AG04450 (cell line): ENCODE data around the gene ECEL1. TPM values are rescaled to one million over a fixed set of nuclear protein-coding genes. Genes with fewer than 3 reads are reported as not detected.

Experiments
- CTCF ChIA-PET: fragments of 300-600, 350-600 bp; formaldehyde crosslinking; extraction: SDS; loops from one replicate; lab custom pipeline; 2022; ENCODE audit warnings: antibody characterized with exemption, inconsistent platforms; lab: Charles Lee
- POLR2A ChIA-PET: fragments of 350-600 bp; formaldehyde crosslinking; extraction: SDS; loops from one replicate; lab custom pipeline; 2021; ENCODE audit warnings: antibody characterized with exemption, inconsistent platforms; lab: Yijun Ruan, JAX
- DNase-seq: peaks from one replicate; pipeline ENCODE4 v3.0.0-alpha.2; 2011; ENCODE audit warnings: low read depth, low spot score
- H3K27ac ChIP-seq: one replicate; pipeline ENCODE4 v1.5.1; 2012; ENCODE audit warnings: low read depth, low read length, control low read depth
- H3K27me3 ChIP-seq: one replicate; pipeline ENCODE4 v1.6.0; 2012; ENCODE audit warnings: low read length; ENCODE audit not compliant: control insufficient read depth, insufficient read depth
- H3K4me3 ChIP-seq: 2 replicates; pipeline ENCODE4 v1.5.1; 2011; ENCODE audit warnings: mild to moderate bottlenecking, low read depth, low read length, control low read depth
- H3K9me3 ChIP-seq: 2 replicates; pipeline ENCODE4 v1.5.1; 2012; ENCODE audit warnings: low read length; ENCODE audit not compliant: control insufficient read depth, insufficient read depth
- polyA plus RNA-seq: library from polyadenylated mRNA; depleted of rRNA; stranded (reverse); fragments of >200 nt; gene quantifications from 2 replicates; pipeline ENCODE4 v1.2.3, GENCODE V29; 2011
- TF ChIP-seq, protein P1 (sequence below): IDR thresholded peaks from 2 replicates; pipeline ENCODE4 v1.5.1; 2011; ENCODE audit warnings: low read depth, low read length, control low read depth, inconsistent platforms

The ECEL1 gene
- polyA plus RNA-seq, 1 experiment, result not detected

DNA sequence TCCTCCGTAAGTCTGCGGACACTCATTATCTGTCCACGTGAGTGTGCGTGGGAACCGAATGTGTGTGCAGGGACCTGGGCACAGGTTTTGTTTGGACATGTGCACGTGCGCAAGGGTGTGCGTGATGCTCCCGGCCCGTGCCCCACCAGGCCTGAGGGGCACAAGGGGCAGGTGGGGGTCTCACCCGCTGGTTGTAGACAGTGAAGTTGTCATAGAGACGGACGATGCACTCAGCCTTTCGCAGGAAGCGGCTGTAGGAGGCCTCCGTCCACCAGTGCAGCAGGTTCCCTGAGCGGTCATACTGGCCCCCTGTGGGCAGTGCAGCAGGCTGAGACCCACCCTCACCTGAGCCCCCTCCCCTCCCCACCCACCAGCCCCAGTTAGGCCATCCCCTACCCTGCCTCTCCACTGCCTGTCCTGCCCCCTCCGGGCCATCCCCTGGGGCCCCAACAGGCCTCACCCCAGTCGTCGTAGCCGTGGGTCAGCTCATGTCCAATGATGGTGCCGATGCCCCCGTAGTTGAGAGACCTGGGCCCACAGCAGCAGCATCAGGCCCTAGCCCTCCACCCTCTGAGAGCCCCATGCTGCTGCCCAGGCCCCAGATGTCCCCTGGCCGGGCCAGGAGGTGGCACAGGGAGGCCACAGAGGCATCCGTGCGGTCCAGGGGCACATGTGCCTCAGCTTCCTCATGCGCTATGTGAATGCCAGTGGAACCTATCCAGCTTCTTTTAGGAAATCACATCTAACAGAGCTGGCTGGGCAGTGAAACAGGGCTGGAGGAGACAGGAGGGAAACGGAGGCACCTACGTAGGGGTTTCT, 6.1 kb downstream of the ECEL1 start:
- Histone ChIP-seq H3K27me3 (peaks cover 40% of the 10 kb centered on the region), H3K9me3 (no peaks in the 10 kb centered on the region; the same call in 1 of the 2 replicates), H3K4me3 (no peak overlapping the region), H3K27ac (no peak overlapping the region)
- POLR2A ChIA-PET, result no interaction called here
- DNase-seq, result no peak
- TF ChIP-seq, protein P1, sequence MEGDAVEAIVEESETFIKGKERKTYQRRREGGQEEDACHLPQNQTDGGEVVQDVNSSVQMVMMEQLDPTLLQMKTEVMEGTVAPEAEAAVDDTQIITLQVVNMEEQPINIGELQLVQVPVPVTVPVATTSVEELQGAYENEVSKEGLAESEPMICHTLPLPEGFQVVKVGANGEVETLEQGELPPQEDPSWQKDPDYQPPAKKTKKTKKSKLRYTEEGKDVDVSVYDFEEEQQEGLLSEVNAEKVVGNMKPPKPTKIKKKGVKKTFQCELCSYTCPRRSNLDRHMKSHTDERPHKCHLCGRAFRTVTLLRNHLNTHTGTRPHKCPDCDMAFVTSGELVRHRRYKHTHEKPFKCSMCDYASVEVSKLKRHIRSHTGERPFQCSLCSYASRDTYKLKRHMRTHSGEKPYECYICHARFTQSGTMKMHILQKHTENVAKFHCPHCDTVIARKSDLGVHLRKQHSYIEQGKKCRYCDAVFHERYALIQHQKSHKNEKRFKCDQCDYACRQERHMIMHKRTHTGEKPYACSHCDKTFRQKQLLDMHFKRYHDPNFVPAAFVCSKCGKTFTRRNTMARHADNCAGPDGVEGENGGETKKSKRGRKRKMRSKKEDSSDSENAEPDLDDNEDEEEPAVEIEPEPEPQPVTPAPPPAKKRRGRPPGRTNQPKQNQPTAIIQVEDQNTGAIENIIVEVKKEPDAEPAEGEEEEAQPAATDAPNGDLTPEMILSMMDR, result no peak
- CTCF ChIA-PET, result no interaction called here

DNA sequence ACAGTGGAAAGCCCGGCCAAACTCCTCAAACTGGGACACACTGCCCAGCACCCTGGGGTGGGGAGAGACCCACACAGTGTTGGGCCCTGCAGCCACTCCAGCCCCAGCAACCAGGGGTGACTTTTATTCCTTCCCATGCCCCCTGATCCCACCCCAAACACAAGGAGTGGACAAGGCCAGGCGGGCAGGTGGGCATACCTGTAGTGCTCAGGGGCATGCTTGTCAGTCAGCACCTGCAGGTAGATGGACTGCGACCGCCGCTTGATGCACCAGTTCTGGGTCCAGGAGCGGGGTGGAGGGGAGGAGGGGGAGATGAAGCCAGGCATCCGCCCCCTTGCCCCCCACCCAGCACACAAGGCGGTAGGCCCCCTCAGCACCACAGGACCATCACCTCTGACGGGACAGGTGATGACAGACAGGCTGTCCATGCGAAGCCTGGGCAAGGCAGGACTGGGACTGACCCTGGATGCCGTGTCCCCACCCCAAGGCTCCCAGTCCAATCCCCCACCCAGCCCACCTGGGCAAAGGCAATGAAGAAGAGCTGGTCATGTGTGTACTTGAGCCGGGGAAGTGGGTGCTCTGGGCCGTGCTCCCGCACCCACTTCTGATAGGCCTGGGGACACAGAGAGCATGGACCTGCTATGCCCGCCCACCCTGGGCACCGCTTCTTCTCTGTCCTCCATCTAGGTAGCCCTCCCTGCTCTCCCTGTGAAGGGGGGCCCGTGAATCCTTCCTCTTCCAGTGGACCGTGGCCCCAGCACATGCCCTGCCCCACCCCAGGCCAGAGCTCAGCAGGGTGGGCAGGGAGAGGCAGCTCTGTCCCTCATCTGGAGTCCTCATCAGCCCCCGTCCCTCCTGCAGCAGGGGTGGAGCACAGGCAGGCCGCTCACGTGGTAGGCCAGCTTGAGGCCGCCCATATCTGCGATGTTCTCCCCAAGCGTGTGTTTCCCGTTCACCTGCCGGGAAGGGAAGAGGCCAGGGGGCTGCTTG, 7.1 kb downstream of the ECEL1 start:
- no peak for DNase-seq
- CTCF ChIA-PET, result no interaction called here
- TF ChIP-seq, protein P1, result no peak
- POLR2A ChIA-PET, result no interaction called here
- Histone ChIP-seq H3K27ac (no peak overlapping the region), H3K9me3 (no peaks in the 10 kb centered on the region; the same call in 1 of the 2 replicates), H3K27me3 (peaks cover 40% of the 10 kb centered on the region), H3K4me3 (no peak overlapping the region)

DNA sequence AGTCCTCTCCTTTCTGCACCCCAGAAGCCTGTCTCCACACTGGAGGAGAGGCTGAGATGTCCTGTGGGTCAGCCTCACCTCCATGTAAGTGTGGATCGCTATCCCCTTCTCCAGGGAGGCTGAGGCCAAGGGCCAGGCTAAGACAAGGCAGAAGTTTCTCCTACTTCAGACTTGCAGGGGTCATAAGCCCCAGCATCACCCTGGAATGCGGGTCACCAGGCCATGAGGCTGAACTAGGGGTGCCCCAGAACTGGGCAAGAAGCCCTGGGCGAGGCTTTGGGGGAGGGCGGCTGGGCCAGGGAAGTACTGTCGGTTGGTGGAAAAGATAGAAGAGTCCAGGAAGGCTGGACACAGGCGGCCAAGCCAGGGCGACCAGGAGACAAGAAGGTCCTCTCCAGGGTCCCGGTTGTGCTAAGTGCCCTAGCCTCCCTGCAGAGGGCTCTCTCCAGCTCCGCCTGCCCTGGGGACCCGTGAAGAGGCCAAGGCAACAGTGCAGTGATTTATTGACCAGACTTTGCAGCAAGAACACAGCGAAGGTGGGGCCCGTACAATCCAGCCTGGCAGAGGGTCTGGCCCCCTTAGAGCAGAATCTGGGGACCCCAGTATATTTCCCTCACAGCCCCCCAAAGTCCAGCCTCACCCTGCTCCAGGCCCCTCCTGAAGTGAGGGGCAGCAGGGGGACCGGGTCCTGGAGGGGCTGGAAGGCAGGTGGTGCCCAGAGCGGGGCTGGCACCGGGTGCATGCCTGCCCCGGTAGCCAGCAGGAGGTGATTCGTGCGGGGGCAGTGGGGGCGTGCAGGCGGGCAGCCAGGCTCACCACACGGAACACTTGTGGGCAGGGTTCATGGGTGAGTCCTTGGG, 8.1 kb downstream of the ECEL1 start:
- Histone ChIP-seq H3K27me3 (peaks cover 37% of the 10 kb centered on the region), H3K9me3 (no peaks in the 10 kb centered on the region; the same call in 1 of the 2 replicates), H3K27ac (no peak overlapping the region), H3K4me3 (no peak overlapping the region)
- no peak for DNase-seq
- ChIA-PET POLR2A (no interaction called here), CTCF (no interaction called here)
- TF ChIP-seq, protein P1, result no peak

DNA sequence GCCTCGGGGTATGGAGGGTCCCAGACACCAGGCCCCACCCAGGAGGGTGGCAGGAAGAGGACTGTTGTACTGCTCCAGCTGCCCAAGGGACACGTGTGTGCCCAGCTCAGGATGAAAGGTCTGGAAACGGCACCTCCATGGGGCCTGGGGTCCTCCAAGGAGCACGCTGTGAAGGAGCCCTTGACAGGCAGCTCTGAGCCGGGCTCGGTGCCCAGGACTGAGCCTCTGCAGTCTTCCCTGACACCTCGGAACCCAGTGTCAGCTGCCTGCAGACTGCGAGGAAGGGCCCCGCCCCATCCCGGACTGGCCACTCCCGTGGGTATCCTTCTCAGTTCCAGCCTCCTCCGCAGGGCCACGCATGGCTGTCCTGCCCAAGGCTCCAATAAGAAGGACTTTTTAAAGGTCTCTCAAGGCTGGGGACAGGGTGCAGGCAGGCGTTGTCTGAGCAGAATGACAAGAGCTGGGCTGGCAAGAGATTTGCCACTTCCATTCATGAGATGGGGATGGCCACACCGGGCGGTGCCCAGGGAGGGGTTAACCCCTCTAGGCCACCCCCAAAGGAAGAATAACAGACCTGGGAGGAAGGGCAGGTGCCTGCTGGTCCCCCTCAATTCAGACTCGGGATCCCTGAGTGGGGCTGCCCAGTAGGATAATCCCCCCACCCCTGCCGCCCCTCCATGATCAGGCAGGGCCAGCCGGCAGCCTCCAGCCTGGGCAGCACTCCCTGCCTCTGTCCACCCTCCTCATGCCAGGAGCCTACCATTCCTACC, 8.9 kb downstream of the ECEL1 start:
- no peaks in the 10 kb centered on the region; the same call in 1 of the 2 replicates for H3K9me3 ChIP-seq
- DNase-seq, result no peak
- peaks cover 38% of the 10 kb centered on the region for H3K27me3 ChIP-seq
- H3K27ac ChIP-seq, result no peak overlapping the region
- TF ChIP-seq, protein P1, result no peak
- ChIA-PET CTCF (no interaction called here), POLR2A (interaction anchor here (0.6 kb wide), 1 partner anchor 16 kb away, joined by 3 read pairs; no protein-coding TSS in a partner anchor)
- no peak overlapping the region for H3K4me3 ChIP-seq
